Lower leg skin (tissue), 3 donors: ENCODE data around the gene TSC2.

ENCODE experiments used
- CTCF ChIP-seq, 3 donors: fragments of 450-650 bp; IDR thresholded peaks; one replicate each; pipeline ENCODE4 v1.5.1; 2016; ENCODE audit warnings: antibody characterized with exemption in 3 of 3, mild to moderate bottlenecking in 3 of 3, moderate library complexity in 2 of 3
- POLR2A ChIP-seq, 2 donors: fragments of 450-650 bp; IDR thresholded peaks; one replicate each; pipeline ENCODE4 v1.6.1; 2016 to 2017; ENCODE audit warnings: antibody characterized with exemption in 2 of 2, mild to moderate bottlenecking in 1 of 2, moderate library complexity in 1 of 2

GRCh38 chr16:1998360-1998835 lies 49.4 kb upstream of the TSC2 start:
- TF ChIP-seq CTCF (IDR thresholded peaks at IDR 0.05) = no peak
- no peak for TF ChIP-seq POLR2A (IDR thresholded peaks at IDR 0.05)
